Measurements from ENCODE around the gene CGNL1.

Gene CGNL1

GRCh38 chr15:57538265-57538529, 161.9 kb downstream of the CGNL1 start:
- H4K20me1 ChIP-seq (ENCODE audit: insufficient read depth, low read length), result no peaks in the 10 kb centered on the region
- H3K27ac ChIP-seq (ENCODE audit: low read depth, low read length, poor library complexity, severe bottlenecking), result no peak overlapping the region
- no peak for TF ChIP-seq EZH2 (IDR thresholded peaks at IDR 0.05; ENCODE audit: borderline replicate concordance, low read length)
- TF ChIP-seq, protein P1, sequence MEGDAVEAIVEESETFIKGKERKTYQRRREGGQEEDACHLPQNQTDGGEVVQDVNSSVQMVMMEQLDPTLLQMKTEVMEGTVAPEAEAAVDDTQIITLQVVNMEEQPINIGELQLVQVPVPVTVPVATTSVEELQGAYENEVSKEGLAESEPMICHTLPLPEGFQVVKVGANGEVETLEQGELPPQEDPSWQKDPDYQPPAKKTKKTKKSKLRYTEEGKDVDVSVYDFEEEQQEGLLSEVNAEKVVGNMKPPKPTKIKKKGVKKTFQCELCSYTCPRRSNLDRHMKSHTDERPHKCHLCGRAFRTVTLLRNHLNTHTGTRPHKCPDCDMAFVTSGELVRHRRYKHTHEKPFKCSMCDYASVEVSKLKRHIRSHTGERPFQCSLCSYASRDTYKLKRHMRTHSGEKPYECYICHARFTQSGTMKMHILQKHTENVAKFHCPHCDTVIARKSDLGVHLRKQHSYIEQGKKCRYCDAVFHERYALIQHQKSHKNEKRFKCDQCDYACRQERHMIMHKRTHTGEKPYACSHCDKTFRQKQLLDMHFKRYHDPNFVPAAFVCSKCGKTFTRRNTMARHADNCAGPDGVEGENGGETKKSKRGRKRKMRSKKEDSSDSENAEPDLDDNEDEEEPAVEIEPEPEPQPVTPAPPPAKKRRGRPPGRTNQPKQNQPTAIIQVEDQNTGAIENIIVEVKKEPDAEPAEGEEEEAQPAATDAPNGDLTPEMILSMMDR (IDR thresholded peaks at IDR 0.05; ENCODE audit: low read length), result no peak
- no peaks in the 10 kb centered on the region for H3K9me2 ChIP-seq (ENCODE audit: low read depth, low read length)
- H3K4me3 ChIP-seq (ENCODE audit: low read depth, low read length, poor library complexity, severe bottlenecking), result no peak overlapping the region
- H3K4me1 ChIP-seq (ENCODE audit: insufficient read depth, low read length, severe bottlenecking), result no peaks in the 10 kb centered on the region
- no peak overlapping the region for H2AFZ ChIP-seq (ENCODE audit: low read length)
- no peak overlapping the region for H3K9ac ChIP-seq (ENCODE audit: low read length)
- H3K4me2 ChIP-seq (ENCODE audit: low read length), result no peak overlapping the region
- peaks cover 22% of the 10 kb centered on the region; the same call in 1 of the 2 replicates for H3K27me3 ChIP-seq (ENCODE audit: insufficient read depth, low read length)
- no peaks in the 10 kb centered on the region for H3F3A ChIP-seq (ENCODE audit: insufficient read depth, low read length)
- H3K79me2 ChIP-seq (ENCODE audit: insufficient read depth, low read length), result no peaks in the 10 kb centered on the region
- no peaks in the 10 kb centered on the region for H3K9me3 ChIP-seq (ENCODE audit: low read length)
- H3K36me3 ChIP-seq (ENCODE audit: insufficient read depth, low read length), result no peaks in the 10 kb centered on the region

DNA sequence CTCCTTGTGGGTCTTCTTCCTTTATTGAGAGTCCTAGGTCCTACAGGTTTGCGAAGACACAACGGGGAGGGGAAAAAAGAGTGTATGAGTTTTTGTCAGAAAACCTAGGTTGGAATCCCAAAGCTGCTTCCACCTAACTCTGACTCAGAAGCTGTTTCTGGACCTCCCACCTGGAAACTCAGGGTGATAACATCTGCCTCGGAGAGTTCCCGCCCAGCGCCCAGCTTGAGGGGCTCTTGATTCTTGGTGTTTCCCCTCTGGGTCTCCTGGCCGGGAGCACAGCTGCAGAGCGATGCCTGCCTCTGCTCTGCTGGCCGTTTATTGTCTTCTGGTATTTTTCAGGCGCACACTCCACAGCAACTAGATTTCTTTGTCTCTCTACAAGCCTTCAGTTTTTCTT, 162.5 kb downstream of the CGNL1 start:
- no peaks in the 10 kb centered on the region for H4K20me1 ChIP-seq (ENCODE audit: insufficient read depth, low read length)
- H3K27me3 ChIP-seq (ENCODE audit: insufficient read depth, low read length), result peaks cover 22% of the 10 kb centered on the region; the same call in 1 of the 2 replicates
- no peaks in the 10 kb centered on the region for H3K9me2 ChIP-seq (ENCODE audit: low read depth, low read length)
- H3K4me1 ChIP-seq (ENCODE audit: insufficient read depth, low read length, severe bottlenecking), result no peaks in the 10 kb centered on the region
- H2AFZ ChIP-seq (ENCODE audit: low read length), result no peak overlapping the region
- no peaks in the 10 kb centered on the region for H3K79me2 ChIP-seq (ENCODE audit: insufficient read depth, low read length)
- no peaks in the 10 kb centered on the region for H3K36me3 ChIP-seq (ENCODE audit: insufficient read depth, low read length)
- no peaks in the 10 kb centered on the region for H3K9me3 ChIP-seq (ENCODE audit: low read length)
- no peaks in the 10 kb centered on the region for H3F3A ChIP-seq (ENCODE audit: insufficient read depth, low read length)
- H3K4me2 ChIP-seq (ENCODE audit: low read length), result no peak overlapping the region
- no peak overlapping the region for H3K9ac ChIP-seq (ENCODE audit: low read length)
- no peak overlapping the region for H3K27ac ChIP-seq (ENCODE audit: low read depth, low read length, poor library complexity, severe bottlenecking)
- TF ChIP-seq, protein P1 (IDR thresholded peaks at IDR 0.05; ENCODE audit: low read length), result no peak
- TF ChIP-seq EZH2 (IDR thresholded peaks at IDR 0.05; ENCODE audit: borderline replicate concordance, low read length), result no peak
- no peak overlapping the region for H3K4me3 ChIP-seq (ENCODE audit: low read depth, low read length, poor library complexity, severe bottlenecking)

DNA sequence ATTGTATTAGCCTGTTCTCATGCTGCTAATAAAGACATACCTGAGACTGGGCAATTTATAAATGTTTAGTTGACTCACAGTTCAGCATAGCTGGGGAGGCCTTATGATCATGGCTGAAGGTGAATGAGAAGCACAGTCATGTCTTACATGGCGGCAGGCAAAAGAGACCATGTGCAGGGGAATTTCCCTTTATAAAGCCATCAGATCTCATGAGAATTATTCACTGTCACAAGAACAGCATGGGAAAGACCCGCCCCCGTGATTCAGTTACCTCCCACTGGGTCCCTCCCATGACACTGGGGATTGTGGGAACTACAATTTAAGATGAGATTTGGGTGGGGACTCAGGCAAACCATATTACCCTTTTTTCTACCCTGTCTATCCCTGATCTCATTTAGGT, 163.9 kb downstream of the CGNL1 start:
- no peak overlapping the region for H2AFZ ChIP-seq (ENCODE audit: low read length)

More for the DNA sequence above, 163.9 kb downstream of the CGNL1 start:
- H3K9me3 ChIP-seq (ENCODE audit: low read length), result no peaks in the 10 kb centered on the region
- no peaks in the 10 kb centered on the region for H3F3A ChIP-seq (ENCODE audit: insufficient read depth, low read length)
- H3K36me3 ChIP-seq (ENCODE audit: insufficient read depth, low read length), result no peaks in the 10 kb centered on the region
- H3K4me3 ChIP-seq (ENCODE audit: low read depth, low read length, poor library complexity, severe bottlenecking), result no peak overlapping the region
- H3K27me3 ChIP-seq (ENCODE audit: insufficient read depth, low read length), result peaks cover 18% of the 10 kb centered on the region; the same call in 1 of the 2 replicates
- TF ChIP-seq, protein P1 (IDR thresholded peaks at IDR 0.05; ENCODE audit: low read length), result no peak
- no peak for TF ChIP-seq EZH2 (IDR thresholded peaks at IDR 0.05; ENCODE audit: borderline replicate concordance, low read length)
- H3K9me2 ChIP-seq (ENCODE audit: low read depth, low read length), result no peaks in the 10 kb centered on the region
- no peak overlapping the region for H3K27ac ChIP-seq (ENCODE audit: low read depth, low read length, poor library complexity, severe bottlenecking)
- H3K79me2 ChIP-seq (ENCODE audit: insufficient read depth, low read length), result no peaks in the 10 kb centered on the region
- H3K4me2 ChIP-seq (ENCODE audit: low read length), result no peak overlapping the region
- no peaks in the 10 kb centered on the region for H4K20me1 ChIP-seq (ENCODE audit: insufficient read depth, low read length)
- no peak overlapping the region for H3K9ac ChIP-seq (ENCODE audit: low read length)
- no peaks in the 10 kb centered on the region for H3K4me1 ChIP-seq (ENCODE audit: insufficient read depth, low read length, severe bottlenecking)
